H1 (cell line): ENCODE results near the gene PLEKHA4. TPM values are rescaled to one million over a fixed set of nuclear protein-coding genes. Genes with fewer than 3 reads are reported as not detected.

Experiments used
- CTCF ChIA-PET: fragments of 300-600 bp; sonication (Branson Sonifier 250); formaldehyde crosslinking; loops from one replicate; lab custom pipeline; 2021; ENCODE audit not compliant: partially characterized antibody; lab: Charles Lee
- POLR2A ChIA-PET: fragments of 300-600 bp; sonication (Branson Sonifier 250); formaldehyde crosslinking; loops from one replicate; lab custom pipeline; 2021; ENCODE audit warnings: inconsistent platforms; ENCODE audit not compliant: partially characterized antibody; lab: Charles Lee
- DNase-seq, 2 experiments: peaks; one replicate each; pipeline versions ENCODE4 v3.0.0 to v3.0.0-alpha.2; 2010 to 2022; ENCODE audit warnings: low spot score in 2 of 2, low read depth in 1 of 2, mixed read lengths in 1 of 2
- FAIRE-seq: peaks from 2 replicates; lab custom pipeline; 2011; peaks lifted over from hg19 to GRCh38; lab: Jason Lieb, UNC
- H2AFZ ChIP-seq: 2 replicates; pipeline ENCODE4 v1.8.1; 2012; ENCODE audit warnings: low read length, inconsistent platforms
- H2AK5ac ChIP-seq: 2 replicates; pipeline ENCODE4 v1.6.1; 2013; ENCODE audit warnings: low read depth, low read length
- H2BK120ac ChIP-seq: replicated peaks from 2 replicates; pipeline ENCODE3; 2013; ENCODE audit warnings: low read depth, low read length, inconsistent platforms
- H2BK12ac ChIP-seq: 2 replicates; pipeline ENCODE4 v1.6.1; 2013; ENCODE audit warnings: low read depth, low read length
- H2BK15ac ChIP-seq: 2 replicates; pipeline ENCODE4 v1.6.1; 2013; ENCODE audit warnings: low read length
- H2BK20ac ChIP-seq: 2 replicates; pipeline ENCODE4 v1.6.1; 2013; ENCODE audit warnings: low read length
- H2BK5ac ChIP-seq: 2 replicates; pipeline ENCODE4 v1.6.1; 2013; ENCODE audit warnings: low read depth, low read length
- H3K14ac ChIP-seq: 2 replicates; pipeline ENCODE4 v1.6.1; 2013; ENCODE audit warnings: inconsistent platforms; ENCODE audit not compliant: insufficient read length
- H3K18ac ChIP-seq: 2 replicates; pipeline ENCODE4 v1.6.1; 2013; ENCODE audit warnings: low read length; ENCODE audit errors: extremely low read depth
- H3K23ac ChIP-seq: 2 replicates; pipeline ENCODE4 v1.6.1; 2013; ENCODE audit warnings: inconsistent platforms; ENCODE audit not compliant: insufficient read length
- H3K23me2 ChIP-seq: 2 replicates; pipeline ENCODE4 v1.6.1; 2013; ENCODE audit warnings: low read depth, low read length
- H3K27ac ChIP-seq: 2 replicates; pipeline ENCODE4 v1.6.1; 2011; ENCODE audit warnings: low read depth, low read length, inconsistent platforms
- H3K27me3 ChIP-seq, 4 experiments: replicated peaks in 1 of 4; 1 replicate in 1 of 4; 2 replicates in 3 of 4; pipeline versions ENCODE4 v1.6.1 to v1.8.1; 2011 to 2013; ENCODE audit warnings: low read length in 3 of 4, mild to moderate bottlenecking in 3 of 4, inconsistent platforms in 2 of 4, mixed read lengths in 2 of 4, moderate library complexity in 1 of 4; ENCODE audit not compliant: control insufficient read depth in 3 of 4, insufficient read depth in 3 of 4; ENCODE audit errors: extremely low read depth in 1 of 4
- H3K36me3 ChIP-seq, 4 experiments: 2 replicates each; pipeline versions ENCODE4 v1.6.1 to v1.8.1; 2011 to 2013; ENCODE audit warnings: mild to moderate bottlenecking in 4 of 4, low read length in 3 of 4, moderate library complexity in 2 of 4, control low read depth in 1 of 4, inconsistent platforms in 1 of 4; ENCODE audit not compliant: insufficient read depth in 4 of 4, control insufficient read depth in 2 of 4
- H3K4ac ChIP-seq: replicated peaks from 2 replicates; pipeline ENCODE3; 2013; ENCODE audit warnings: low read length, low read depth, mixed read lengths, inconsistent platforms; ENCODE audit not compliant: insufficient read length
- H3K4me1 ChIP-seq, 4 experiments: replicated peaks in 1 of 4; 1 replicate in 1 of 4; 2 replicates in 3 of 4; pipeline versions ENCODE4 v1.6.1 to v1.8.1; 2011 to 2013; ENCODE audit warnings: low read length in 3 of 4, inconsistent platforms in 2 of 4, mixed read lengths in 1 of 4; ENCODE audit not compliant: insufficient read depth in 4 of 4, control insufficient read depth in 3 of 4
- H3K4me2 ChIP-seq, 2 experiments: 2 replicates each; pipeline versions ENCODE4 v1.6.1 to v1.8.1; 2011 to 2013; ENCODE audit warnings: low read depth in 2 of 2, low read length in 2 of 2, control low read depth in 1 of 2, inconsistent platforms in 1 of 2, mild to moderate bottlenecking in 1 of 2; ENCODE audit not compliant: insufficient read depth in 1 of 2
- H3K4me3 ChIP-seq, 4 experiments: fragments of 200-600, 300-600 bp in 1 of 4; sonication (generic), shearing (Covaris generic), sonication (Bioruptor Twin) in 1 of 4; 2 replicates each; pipeline versions ENCODE4 v1.5.1 to v1.8.1; 2011 to 2016; ENCODE audit warnings: low read length in 4 of 4, low read depth in 3 of 4, control low read depth in 2 of 4, inconsistent platforms in 2 of 4, mild to moderate bottlenecking in 2 of 4, mixed read lengths in 1 of 4, moderate library complexity in 1 of 4; ENCODE audit not compliant: insufficient read depth in 2 of 4; ENCODE audit errors: extremely low read depth in 1 of 4
- H3K56ac ChIP-seq: replicated peaks from 2 replicates; pipeline ENCODE3; 2013; ENCODE audit warnings: low read depth, mild to moderate bottlenecking, mixed read lengths, low read length, inconsistent platforms; ENCODE audit not compliant: insufficient read length
- H3K79me1 ChIP-seq: 2 replicates; pipeline ENCODE4 v1.6.1; 2013; ENCODE audit warnings: low read depth, low read length, control low read depth
- H3K79me2 ChIP-seq, 2 experiments: 2 replicates each; pipeline versions ENCODE4 v1.6.1 to v1.8.1; 2012 to 2013; ENCODE audit warnings: low read length in 2 of 2, mild to moderate bottlenecking in 2 of 2, inconsistent platforms in 1 of 2; ENCODE audit not compliant: insufficient read depth in 2 of 2, control insufficient read depth in 1 of 2
- H3K9ac ChIP-seq, 4 experiments: replicated peaks in 1 of 4; 1 replicate in 1 of 4; 2 replicates in 3 of 4; pipeline versions ENCODE4 v1.6.1 to v1.8.1; 2011 to 2013; ENCODE audit warnings: low read depth in 3 of 4, low read length in 3 of 4, control low read depth in 2 of 4, mild to moderate bottlenecking in 2 of 4, moderate library complexity in 2 of 4, inconsistent platforms in 1 of 4; ENCODE audit errors: extremely low read depth in 1 of 4
- H3K9me3 ChIP-seq, 2 experiments: 2 replicates each; pipeline versions ENCODE4 v1.6.1 to v1.8.1; 2012 to 2013; ENCODE audit warnings: mild to moderate bottlenecking in 2 of 2, moderate library complexity in 2 of 2, control low read depth in 1 of 2, inconsistent platforms in 1 of 2, low read depth in 1 of 2, low read length in 1 of 2, mixed read lengths in 1 of 2; ENCODE audit not compliant: insufficient read depth in 2 of 2
- H4K20me1 ChIP-seq, 2 experiments: replicated peaks in 1 of 2; 2 replicates each; pipeline versions ENCODE3 to v1.8.1; 2011 to 2013; ENCODE audit warnings: inconsistent platforms in 2 of 2, low read length in 2 of 2, mild to moderate bottlenecking in 1 of 2; ENCODE audit not compliant: insufficient read depth in 2 of 2, control insufficient read depth in 1 of 2
- H4K5ac ChIP-seq: 2 replicates; pipeline ENCODE4 v1.6.1; 2013; ENCODE audit warnings: low read length, low read depth, mixed read lengths, inconsistent platforms; ENCODE audit not compliant: insufficient read length
- H4K8ac ChIP-seq: 2 replicates; pipeline ENCODE4 v1.8.0; 2013; ENCODE audit warnings: mild to moderate bottlenecking, moderate library complexity, low read length, inconsistent platforms; ENCODE audit not compliant: insufficient read depth; ENCODE audit errors: extremely low read depth
- H4K91ac ChIP-seq: replicated peaks from 2 replicates; pipeline ENCODE3; 2013; ENCODE audit warnings: low read length, mixed read lengths, inconsistent platforms; ENCODE audit not compliant: insufficient read length
- CTBP2 ChIP-seq: IDR thresholded peaks from 2 replicates; pipeline ENCODE4 v1.7.0; 2011; ENCODE audit warnings: borderline replicate concordance, mild to moderate bottlenecking, moderate library complexity, mixed read lengths, low read length; ENCODE audit not compliant: insufficient read depth, insufficient read length
- NRF1 ChIP-seq: IDR thresholded peaks from 2 replicates; pipeline ENCODE4 v1.6.1; 2011; ENCODE audit warnings: mild to moderate bottlenecking, low read depth, low read length, improper control_type of control experiment
- POLR2A ChIP-seq, 2 experiments: IDR thresholded peaks; 1 replicate in 1 of 2; 2 replicates in 1 of 2; pipeline ENCODE4 v1.6.1; 2011; ENCODE audit warnings: low read depth in 2 of 2, low read length in 2 of 2, mild to moderate bottlenecking in 2 of 2; ENCODE audit errors: control extremely low read depth in 1 of 2
- WGBS, 2 experiments: shearing (Covaris generic) in 1 of 2; methylation state at CpG; one replicate each; pipeline versions ENCODE4 v1.1.6 to v1.1.7; 2013 to 2015; ENCODE audit warnings: low lambda C conversion rate in 2 of 2, mixed read lengths in 2 of 2, inconsistent platforms in 1 of 2, low coverage in 1 of 2, missing lambda C conversion rate in 1 of 2; ENCODE audit not compliant: insufficient replicate concordance in 2 of 2, insufficient coverage in 1 of 2, insufficient read length in 1 of 2; ENCODE audit errors: extremely low coverage in 1 of 2, missing lambda C conversion rate in 1 of 2; 5-methylcytosine and 5-hydroxymethylcytosine counted together
- polyA plus RNA-seq, 7 experiments: library from polyadenylated mRNA; depleted of rRNA in 3 of 7; stranded (reverse) in 5 of 7; unstranded in 2 of 7; fragments of >200 nt in 5 of 7; fragments of 200-250 nt in 2 of 7; gene quantifications; 1 replicate in 5 of 7; 2 replicates in 1 of 7; 4 replicates in 1 of 7; pipeline versions ENCODE4 v1.2.1 to v1.2.3, GENCODE V29; 2011 to 2013; ENCODE audit warnings: missing spikeins in 2 of 7, mixed read lengths in 2 of 7
- total RNA-seq: library from RNA; stranded (reverse); fragmentation: NEBNext Ultra II Directional; extraction: Animal tissue kit (Norgen Biotek cat#: 25700); gene quantifications from 2 replicates; pipeline ENCODE4 v1.2.1, GENCODE V29; 2021

Gene PLEKHA4
- total and polyA plus RNA-seq, 2 of the 8 experiments (the other 6 are each of a cell fraction or from before 2014, with no cell fraction given) = 8.2 to 18.0 TPM

- Histone ChIP-seq H3K4ac (no peak overlapping the region), H2BK12ac (no peak overlapping the region), H3K9ac (no peak overlapping the region), H3K14ac (no peak overlapping the region), H3K9me3 (no peaks in the 10 kb centered on the region), H2AFZ (no peak overlapping the region), H4K20me1 (no peaks in the 10 kb centered on the region), H2BK20ac (no peak overlapping the region), H3K79me1 (no peaks in the 10 kb centered on the region), H4K8ac (no peak overlapping the region), H3K4me2 (no peak overlapping the region), H4K91ac (no peak overlapping the region), H2BK5ac (no peak overlapping the region), H3K79me2 (no peaks in the 10 kb centered on the region), H3K4me1 (no peaks in the 10 kb centered on the region; a peak in 1 of 7 replicates), H3K27me3 (no peaks in the 10 kb centered on the region), H2BK15ac (no peak overlapping the region), H2BK120ac (no peak overlapping the region), H3K18ac (no peak overlapping the region), H3K27ac (no peak overlapping the region), H4K5ac (no peak overlapping the region), H2AK5ac (no peak overlapping the region), H3K4me3 (no peak overlapping the region), H3K56ac (no peak overlapping the region), H3K23me2 (peaks cover 4% of the 10 kb centered on the region; the same call in 1 of the 2 replicates), H3K36me3 (peaks cover under 1 to 15% (median 3%) of the 10 kb centered on the region in 4 experiments; a peak in 4 of 8 replicates), H3K23ac (no peak overlapping the region)
- POLR2A ChIA-PET = interaction anchor here (0.6 to 1.5 kb wide), 3 partner anchors 124 to 211 kb away, joined by 3 to 4 read pairs (median 4); partner anchors contain the start of gene FTL
- 90% methylated on average over 6 of the region's 6 CpGs; no CpG with 5 or more reads in 1 of the 2 experiments for WGBS, 2 experiments
- DNase-seq (no peak), FAIRE-seq (no peak)
- CTCF ChIA-PET = interaction anchor here (0.7 to 7.8 kb wide), 25 partner anchors 10 to 827 kb away, joined by 3 to 231 read pairs (median 6); no protein-coding TSS in a partner anchor
- TF ChIP-seq CTBP2 (no peak), NRF1 (no peak), POLR2A (IDR thresholded peaks at IDR 0.05; ENCODE audit: control extremely low read depth in 1 of 2, low read depth in 2 of 2, low read length in 2 of 2) (no peak)
Measured at GRCh38 chr19:48841571-48841970, 26.8 kb downstream of the PLEKHA4 start.
